ENCODE data around the gene COLQ. TPM values are rescaled to one million over a fixed set of nuclear protein-coding genes. Genes with fewer than 3 reads are reported as not detected.

COLQ gene
- total RNA-seq, 4 donors from 2014 or later = 2.6 to 21.3 (median 4.0) TPM

DNA sequence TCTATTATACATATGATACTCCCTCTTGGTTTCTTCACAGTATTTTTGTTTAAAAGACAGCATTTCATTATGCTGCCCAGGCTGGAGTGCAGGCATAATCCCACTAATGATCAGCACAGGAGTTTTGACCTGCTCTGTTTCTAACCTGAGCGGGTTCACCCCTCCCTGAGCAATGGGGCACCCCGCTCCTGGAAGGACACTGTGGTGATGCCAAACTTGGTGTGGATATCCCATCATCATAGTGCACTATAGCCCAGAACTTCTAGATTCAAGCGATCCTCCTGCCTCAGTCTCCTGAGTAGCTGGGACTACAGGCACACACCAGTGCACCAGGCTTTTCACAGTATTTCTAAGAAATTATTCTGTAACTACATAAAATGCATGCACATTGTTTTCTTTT lies 14.9 kb downstream of the COLQ start:
- no peak overlapping the region for H3K4me3 ChIP-seq
- no peaks in the 10 kb centered on the region for H3K4me1 ChIP-seq
- no peaks in the 10 kb centered on the region for H3K36me3 ChIP-seq
- intact Hi-C loops (cut with DNase I; ENCODE audit: low total_unique reads) = no loop called here
- no peak overlapping the region for H3K27ac ChIP-seq
- H3K9me3 ChIP-seq = no peaks in the 10 kb centered on the region
- H3K27me3 ChIP-seq = no peaks in the 10 kb centered on the region
- no peak for TF ChIP-seq POLR2A (IDR thresholded peaks at IDR 0.05)
- TF ChIP-seq, protein P1, sequence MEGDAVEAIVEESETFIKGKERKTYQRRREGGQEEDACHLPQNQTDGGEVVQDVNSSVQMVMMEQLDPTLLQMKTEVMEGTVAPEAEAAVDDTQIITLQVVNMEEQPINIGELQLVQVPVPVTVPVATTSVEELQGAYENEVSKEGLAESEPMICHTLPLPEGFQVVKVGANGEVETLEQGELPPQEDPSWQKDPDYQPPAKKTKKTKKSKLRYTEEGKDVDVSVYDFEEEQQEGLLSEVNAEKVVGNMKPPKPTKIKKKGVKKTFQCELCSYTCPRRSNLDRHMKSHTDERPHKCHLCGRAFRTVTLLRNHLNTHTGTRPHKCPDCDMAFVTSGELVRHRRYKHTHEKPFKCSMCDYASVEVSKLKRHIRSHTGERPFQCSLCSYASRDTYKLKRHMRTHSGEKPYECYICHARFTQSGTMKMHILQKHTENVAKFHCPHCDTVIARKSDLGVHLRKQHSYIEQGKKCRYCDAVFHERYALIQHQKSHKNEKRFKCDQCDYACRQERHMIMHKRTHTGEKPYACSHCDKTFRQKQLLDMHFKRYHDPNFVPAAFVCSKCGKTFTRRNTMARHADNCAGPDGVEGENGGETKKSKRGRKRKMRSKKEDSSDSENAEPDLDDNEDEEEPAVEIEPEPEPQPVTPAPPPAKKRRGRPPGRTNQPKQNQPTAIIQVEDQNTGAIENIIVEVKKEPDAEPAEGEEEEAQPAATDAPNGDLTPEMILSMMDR (IDR thresholded peaks at IDR 0.05) = no peak
- DNase-seq = no peak

DNA sequence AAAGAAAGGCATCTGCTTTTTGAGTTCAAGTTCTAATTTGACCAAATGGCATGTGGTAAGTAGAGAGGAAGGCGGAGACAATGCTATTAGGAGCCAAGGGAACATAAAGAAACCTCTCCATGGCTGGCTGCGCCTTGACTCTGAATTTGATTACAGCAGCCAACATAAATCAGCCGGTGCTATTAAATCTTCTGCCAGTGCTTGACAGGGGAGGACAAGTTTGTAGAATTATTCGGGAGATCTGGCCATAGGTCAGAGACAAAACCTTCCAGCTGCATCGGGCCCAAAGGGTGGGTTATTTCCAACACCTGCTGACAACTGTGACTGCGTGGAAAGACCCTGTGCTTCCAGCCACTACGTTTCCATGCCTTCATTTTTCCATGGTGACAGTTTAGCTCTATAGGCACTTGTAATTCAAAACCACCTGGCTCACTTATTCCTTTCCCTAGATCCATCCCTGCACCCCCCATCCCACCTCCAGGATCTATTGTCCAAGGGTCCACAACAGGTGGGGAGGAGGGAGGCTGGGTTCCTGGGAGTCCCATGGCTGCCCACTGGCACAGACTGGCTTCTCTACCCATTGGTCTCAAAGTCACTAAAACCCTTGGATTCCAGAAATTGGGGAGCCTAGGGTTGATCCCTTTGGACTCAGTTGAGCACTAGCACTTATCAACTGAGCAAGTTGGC lies 15.9 kb downstream of the COLQ start:
- no peaks in the 10 kb centered on the region for H3K27me3 ChIP-seq
- no peak for DNase-seq
- no peak overlapping the region for H3K27ac ChIP-seq
- no peaks in the 10 kb centered on the region for H3K4me1 ChIP-seq
- H3K9me3 ChIP-seq = no peaks in the 10 kb centered on the region
- H3K4me3 ChIP-seq = no peak overlapping the region
- H3K36me3 ChIP-seq = no peaks in the 10 kb centered on the region
- TF ChIP-seq, protein P1 (IDR thresholded peaks at IDR 0.05) = no peak
- TF ChIP-seq POLR2A (IDR thresholded peaks at IDR 0.05) = no peak
- intact Hi-C loops (cut with DNase I; ENCODE audit: low total_unique reads) = no loop called here

DNA sequence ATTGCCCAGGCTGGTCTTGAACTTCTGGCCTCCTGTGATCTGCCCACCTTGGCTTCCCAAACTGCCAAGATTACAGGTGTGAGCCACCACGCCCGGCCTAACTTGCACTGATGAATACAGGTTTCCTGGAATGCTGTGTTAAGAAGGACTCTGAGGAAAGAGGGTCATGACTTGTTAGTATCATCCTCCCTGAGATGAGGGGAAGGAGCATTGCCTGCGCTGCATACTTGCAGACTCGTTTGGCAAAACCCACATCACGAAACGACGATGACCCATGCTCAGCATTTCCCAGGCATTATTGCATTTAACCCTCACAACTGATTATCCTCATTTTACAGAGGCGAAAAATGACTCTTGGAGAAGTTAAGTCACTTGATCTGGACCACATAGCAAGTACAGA lies 18.9 kb downstream of the COLQ start:
- no peak overlapping the region for H3K4me3 ChIP-seq
- H3K9me3 ChIP-seq = no peaks in the 10 kb centered on the region
- no peak for DNase-seq
- intact Hi-C loops (cut with DNase I; ENCODE audit: low total_unique reads) = no loop called here
- H3K36me3 ChIP-seq = no peaks in the 10 kb centered on the region
- no peaks in the 10 kb centered on the region for H3K4me1 ChIP-seq
- TF ChIP-seq, protein P1 (IDR thresholded peaks at IDR 0.05) = no peak
- no peak overlapping the region for H3K27ac ChIP-seq
- H3K27me3 ChIP-seq = no peaks in the 10 kb centered on the region

DNA sequence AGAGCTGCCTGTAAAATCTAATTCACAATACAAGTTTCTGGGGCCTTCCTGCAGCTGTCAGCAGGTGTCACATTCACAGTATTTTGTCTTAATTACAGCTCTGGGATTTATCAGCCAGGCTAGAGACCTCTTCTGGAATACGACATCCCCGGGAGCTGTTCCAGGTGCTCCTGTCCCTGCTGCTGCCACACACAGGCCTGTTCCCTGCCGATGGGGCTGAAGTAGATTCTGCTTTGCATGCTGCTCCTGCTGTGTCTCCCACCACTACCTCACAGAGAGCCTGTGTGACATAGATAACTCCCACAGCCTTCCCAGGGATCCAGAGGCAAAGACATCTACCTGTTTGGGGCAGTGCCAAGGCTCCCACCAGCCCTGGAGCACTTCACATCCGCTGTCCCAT lies 20.4 kb downstream of the COLQ start:
- Histone ChIP-seq H3K27ac (no peak overlapping the region), H3K4me1 (no peaks in the 10 kb centered on the region), H3K36me3 (no peaks in the 10 kb centered on the region), H3K4me3 (no peak overlapping the region), H3K27me3 (no peaks in the 10 kb centered on the region), H3K9me3 (no peaks in the 10 kb centered on the region)
- no peak for DNase-seq
- intact Hi-C loops (cut with DNase I; ENCODE audit: low total_unique reads) = no loop called here
- TF ChIP-seq, protein P1 (IDR thresholded peaks at IDR 0.05) = no peak
- no peak for TF ChIP-seq POLR2A (IDR thresholded peaks at IDR 0.05)

DNA sequence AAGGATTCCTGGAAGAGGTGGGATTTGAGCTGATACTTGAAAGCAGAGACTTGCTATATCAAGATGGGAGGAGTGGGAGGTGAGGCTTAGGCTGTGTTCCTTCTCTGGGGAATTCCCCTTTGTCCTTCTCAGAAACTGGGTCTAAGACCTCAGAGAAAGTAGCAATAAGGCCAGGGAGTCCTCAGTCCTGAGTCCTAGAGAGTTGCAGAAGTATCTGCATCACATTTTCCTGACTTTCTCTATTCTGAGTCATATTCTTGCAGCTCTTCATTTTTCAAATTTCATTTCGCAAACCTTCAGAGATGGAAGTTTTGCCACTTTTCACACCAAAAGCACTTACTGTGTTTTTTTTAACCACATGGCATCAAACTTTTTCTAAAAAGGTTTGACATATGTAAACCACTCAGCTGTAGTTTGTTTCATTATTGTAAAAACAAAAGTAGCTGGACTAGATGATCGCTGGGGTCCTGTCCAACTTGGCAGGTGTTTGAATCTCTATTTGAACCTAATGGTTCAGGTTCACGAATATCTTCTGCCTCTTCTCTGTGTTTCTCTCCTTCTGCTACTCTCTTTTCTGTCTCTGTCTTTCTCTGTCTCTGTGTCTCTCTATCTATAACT lies 21.3 kb downstream of the COLQ start:
- Histone ChIP-seq H3K9me3 (no peaks in the 10 kb centered on the region), H3K4me1 (no peaks in the 10 kb centered on the region), H3K27me3 (no peaks in the 10 kb centered on the region), H3K36me3 (no peaks in the 10 kb centered on the region), H3K27ac (no peak overlapping the region), H3K4me3 (no peak overlapping the region)
- DNase-seq = no peak
- intact Hi-C loops (cut with DNase I; ENCODE audit: low total_unique reads) = no loop called here
- TF ChIP-seq, protein P1 (IDR thresholded peaks at IDR 0.05) = no peak
- TF ChIP-seq POLR2A (IDR thresholded peaks at IDR 0.05) = no peak
